HCT116 (cell line): Measurements from ENCODE around the gene RBPMS2. TPM values are rescaled to one million over a fixed set of nuclear protein-coding genes. Genes with fewer than 3 reads are reported as not detected.

Experiments
- ATAC-seq: fragments of 200-7000 bp; cut with Tn5 transposase; 2 replicates; pipeline ENCODE4 v1.9.1; 2020; ENCODE audit warnings: mild to moderate bottlenecking, moderate library complexity
- BruUV-seq: library from RNA; stranded (reverse); fragments of 400-500 nt; replicated peaks from 2 replicates; lab custom pipeline; 2021; lab: Mats Ljungman, UMichigan
- CTCF ChIA-PET: fragments of 300-600 bp; sonication (Branson Sonifier 250); formaldehyde crosslinking; loops from one replicate; lab custom pipeline; 2021; ENCODE audit warnings: antibody characterized with exemption; lab: Charles Lee
- POLR2A ChIA-PET: fragments of 300-600, 350-600 bp; sonication (Branson Sonifier 250); formaldehyde crosslinking; loops from one replicate; lab custom pipeline; 2021; ENCODE audit warnings: antibody characterized with exemption; lab: Charles Lee
- RAD21 ChIA-PET, 2 experiments: fragments of 300-600 bp; sonication (Branson Sonifier 250); formaldehyde crosslinking; loops; one replicate each; lab custom pipeline; 2023; ENCODE audit warnings: low total read pairs in 2 of 2; ENCODE audit not compliant: uncharacterized antibody in 2 of 2, unreplicated experiment in 2 of 2, low non-redundant PET in 1 of 2; lab: Charles Lee
- DNase-seq: peaks from one replicate; pipeline ENCODE4 v3.0.0-alpha.2; 2010; ENCODE audit warnings: low read depth, low spot score
- H2AFZ ChIP-seq: fragments of 200-600 bp; shearing (Covaris generic), sonication (generic); 2 replicates; pipeline ENCODE4 v1.6.1; 2017; ENCODE audit warnings: low read depth, mixed run types, mixed read lengths, antibody characterized with exemption, low read length; ENCODE audit not compliant: poor library complexity, severe bottlenecking
- H3K27ac ChIP-seq: 2 replicates; pipeline ENCODE4 v1.5.1; 2012; ENCODE audit warnings: low read depth, low read length
- H3K27me3 ChIP-seq: fragments of 200-600 bp; sonication (generic); 2 replicates; pipeline ENCODE4 v1.6.1; 2016; ENCODE audit warnings: mixed run types, low read length, mixed read lengths; ENCODE audit not compliant: insufficient read depth
- H3K36me3 ChIP-seq, 2 experiments: fragments of 200-500 bp in 1 of 2; fragments of 200-600 bp in 1 of 2; sonication (Bioruptor generic) in 1 of 2; sonication (generic) in 1 of 2; 2 replicates each; pipeline versions ENCODE4 v1.5.1 to v1.6.1; 2014 to 2016; ENCODE audit warnings: low read length in 2 of 2, inconsistent platforms in 1 of 2, mixed read lengths in 1 of 2, mixed run types in 1 of 2; ENCODE audit not compliant: insufficient read depth in 2 of 2, control insufficient read depth in 1 of 2
- H3K4me1 ChIP-seq, 2 experiments: fragments of 200-600 bp in 1 of 2; sonication (generic) in 1 of 2; 2 replicates each; pipeline versions ENCODE4 v1.5.1 to v1.6.1; 2012 to 2017; ENCODE audit warnings: low read length in 2 of 2, inconsistent platforms in 1 of 2, mild to moderate bottlenecking in 1 of 2, mixed read lengths in 1 of 2, mixed run types in 1 of 2, moderate library complexity in 1 of 2; ENCODE audit not compliant: insufficient read depth in 2 of 2, control insufficient read depth in 1 of 2
- H3K4me2 ChIP-seq: fragments of 200-600 bp; sonication (generic); 2 replicates; pipeline ENCODE4 v1.6.1; 2017; ENCODE audit warnings: mixed run types, low read length, mixed read lengths
- H3K4me3 ChIP-seq, 2 experiments: fragments of 200-600 bp in 1 of 2; sonication (generic) in 1 of 2; replicated peaks in 1 of 2; 2 replicates each; pipeline ENCODE4 v1.5.1; 2011 to 2016; ENCODE audit warnings: low read length in 2 of 2, control low read depth in 1 of 2, low read depth in 1 of 2, mild to moderate bottlenecking in 1 of 2, mixed read lengths in 1 of 2, mixed run types in 1 of 2
- H3K79me2 ChIP-seq: fragments of 200-600 bp; sonication (generic); 2 replicates; pipeline ENCODE4 v1.6.1; 2017; ENCODE audit warnings: mild to moderate bottlenecking, mixed run types, low read length, moderate library complexity, mixed read lengths; ENCODE audit not compliant: insufficient read depth
- H3K9ac ChIP-seq: fragments of 200-600 bp; sonication (generic); 2 replicates; pipeline ENCODE4 v1.6.1; 2016; ENCODE audit warnings: low read length, mixed read lengths
- H3K9me2 ChIP-seq: fragments of 200-600 bp; sonication (generic), shearing (Covaris generic); 2 replicates; pipeline ENCODE4 v1.6.1; 2017; ENCODE audit warnings: mixed run types, mild to moderate bottlenecking, moderate library complexity; ENCODE audit not compliant: insufficient read depth
- H3K9me3 ChIP-seq, 2 experiments: fragments of 200-500 bp in 1 of 2; fragments of 200-600 bp in 1 of 2; sonication (Bioruptor generic) in 1 of 2; sonication (generic) in 1 of 2; 2 replicates each; pipeline ENCODE4 v1.6.1; 2014 to 2017; ENCODE audit warnings: low read length in 2 of 2, mixed read lengths in 2 of 2, inconsistent platforms in 1 of 2, low read depth in 1 of 2, mild to moderate bottlenecking in 1 of 2, mixed run types in 1 of 2, moderate library complexity in 1 of 2; ENCODE audit not compliant: control insufficient read depth in 1 of 2, insufficient read depth in 1 of 2
- H4K20me1 ChIP-seq: fragments of 200-600 bp; sonication (generic), shearing (Covaris generic); 2 replicates; pipeline ENCODE4 v1.6.1; 2017; ENCODE audit warnings: mixed run types, mild to moderate bottlenecking, moderate library complexity; ENCODE audit not compliant: insufficient read depth
- CBX3 ChIP-seq: IDR thresholded peaks from 2 replicates; pipeline ENCODE4 v1.6.1; 2012; ENCODE audit warnings: low read depth
- EGR1 ChIP-seq: IDR thresholded peaks from 2 replicates; pipeline ENCODE4 v1.6.1; 2012; ENCODE audit warnings: low read depth
- EZH2 ChIP-seq: fragments of 200-600 bp; sonication (generic); IDR thresholded peaks from 2 replicates; pipeline ENCODE4 v1.6.1; 2017; ENCODE audit warnings: antibody characterized with exemption, mixed run types
- FOSL1 ChIP-seq: IDR thresholded peaks from 2 replicates; pipeline ENCODE4 v1.6.1; 2012; ENCODE audit warnings: low read depth
- JUND ChIP-seq: IDR thresholded peaks from 2 replicates; pipeline ENCODE4 v1.6.1; 2012
- RAD21 ChIP-seq: IDR thresholded peaks from 2 replicates; pipeline ENCODE4 v1.6.1; 2012; ENCODE audit warnings: low read depth, mild to moderate bottlenecking
- SIN3A ChIP-seq: IDR thresholded peaks from 2 replicates; pipeline ENCODE4 v1.6.1; 2012; ENCODE audit warnings: low read depth
- SP1 ChIP-seq: IDR thresholded peaks from 2 replicates; pipeline ENCODE4 v1.6.1; 2012; ENCODE audit warnings: low read depth
- SRF ChIP-seq: IDR thresholded peaks from 2 replicates; pipeline ENCODE4 v1.6.1; 2012; ENCODE audit warnings: low read depth
- TCF7L2 ChIP-seq: IDR thresholded peaks from 2 replicates; pipeline ENCODE4 v1.7.0; 2011; ENCODE audit warnings: borderline replicate concordance, inconsistent platforms; ENCODE audit not compliant: insufficient read depth, insufficient read length; ENCODE audit errors: extremely low read depth
- YY1 ChIP-seq: IDR thresholded peaks from 2 replicates; pipeline ENCODE4 v1.6.1; 2011; ENCODE audit warnings: low read length, low read depth, moderate library complexity, mild to moderate bottlenecking; ENCODE audit not compliant: insufficient replicate concordance; ENCODE audit errors: extremely low read depth
- ZFX ChIP-seq: fragments of 450-650 bp; IDR thresholded peaks from 2 replicates; pipeline ENCODE4 v1.6.1; 2017
- ZNF274 ChIP-seq: fragments of 200-500 bp; sonication (Bioruptor generic); IDR thresholded peaks from 2 replicates; pipeline ENCODE4 v1.6.1; 2014; ENCODE audit warnings: mild to moderate bottlenecking, low read depth, low read length, inconsistent platforms
- intact Hi-C: fragments of 100-400 bp; cut with micrococcal nuclease; formaldehyde crosslinking; loops from 2 replicates; pipeline ENCODE4 v1.10.0; 2022
- total RNA-seq: library from RNA; stranded (reverse); gene quantifications from one replicate; pipeline ENCODE4 v1.2.1, GENCODE V29; 2021; ENCODE audit not compliant: unreplicated experiment
- TF ChIP-seq, protein P1 (sequence below): IDR thresholded peaks from 2 replicates; pipeline ENCODE4 v1.6.1; 2012
- TF ChIP-seq, protein P2 (sequence below): IDR thresholded peaks from 2 replicates; pipeline ENCODE4 v1.6.1; 2011; ENCODE audit warnings: mild to moderate bottlenecking, low read length, moderate library complexity; ENCODE audit not compliant: insufficient replicate concordance; ENCODE audit errors: extremely low read depth
- TF ChIP-seq, protein P3 (sequence below), 3 experiments: fragments of 200-600 bp in 1 of 3; sonication (generic) in 1 of 3; IDR thresholded peaks in 2 of 3; conservative IDR thresholded peaks in 1 of 3; 2 replicates each; pipeline ENCODE4 v1.5.1; 2012 to 2017; ENCODE audit warnings: low read depth in 2 of 3, low read length in 2 of 3, antibody characterized with exemption in 1 of 3, borderline replicate concordance in 1 of 3, control low read depth in 1 of 3, mild to moderate bottlenecking in 1 of 3, mixed read lengths in 1 of 3, mixed run types in 1 of 3, moderate library complexity in 1 of 3; ENCODE audit not compliant: insufficient read depth in 1 of 3

RBPMS2 gene
- total RNA-seq, 1 experiment from 2014 or later: 11.6 TPM

DNA sequence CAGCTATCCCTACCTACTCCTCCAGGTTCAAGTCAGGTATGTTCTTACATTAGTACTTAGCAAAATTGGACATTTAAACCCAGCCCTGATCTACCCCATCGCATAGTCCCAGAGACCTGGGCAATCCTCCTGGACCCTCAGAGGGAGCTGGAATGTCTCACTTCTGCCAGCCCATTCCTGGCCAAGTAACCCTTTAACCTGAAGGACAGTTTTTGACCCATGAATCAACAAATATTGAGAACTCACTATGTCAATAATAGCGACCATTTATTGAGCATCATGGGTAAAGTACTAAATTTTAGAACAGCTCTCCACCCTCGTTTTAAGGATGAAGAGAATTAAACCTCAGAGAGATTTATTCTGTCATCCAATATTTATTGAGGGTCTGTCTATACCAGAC lies 70.4 kb downstream of the RBPMS2 start:
- Histone ChIP-seq H3K79me2 (peaks cover 28% of the 10 kb centered on the region), H2AFZ (no peak overlapping the region), H3K4me2 (no peak overlapping the region), H3K9me2 (no peaks in the 10 kb centered on the region), H3K9ac (no peak overlapping the region), H3K27ac (no peak overlapping the region), H3K9me3 (no peaks in the 10 kb centered on the region), H3K36me3 (peaks cover 0 to 3% of the 10 kb centered on the region in 2 experiments; a peak in 1 of 4 replicates), H3K4me3 (no peak overlapping the region), H3K4me1 (peaks cover 12 to 27% of the 10 kb centered on the region in 2 experiments), H3K27me3 (no peaks in the 10 kb centered on the region), H4K20me1 (no peaks in the 10 kb centered on the region)
- DNase-seq (no peak), ATAC-seq (no peak)
- ChIA-PET CTCF (interaction anchor here (1.6 kb wide), 1 partner anchor 23 kb away, joined by 7 read pairs; no protein-coding TSS in a partner anchor), RAD21 (no interaction called here), POLR2A (no interaction called here)
- no TSS peak for BruUV-seq
- intact Hi-C loops: no loop called here
- TF ChIP-seq, protein P1, sequence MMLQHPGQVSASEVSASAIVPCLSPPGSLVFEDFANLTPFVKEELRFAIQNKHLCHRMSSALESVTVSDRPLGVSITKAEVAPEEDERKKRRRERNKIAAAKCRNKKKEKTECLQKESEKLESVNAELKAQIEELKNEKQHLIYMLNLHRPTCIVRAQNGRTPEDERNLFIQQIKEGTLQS: no peak
- TF ChIP-seq SIN3A (no peak), TCF7L2 (no peak), CBX3 (no peak), FOSL1 (no peak), ZNF274 (no peak), RAD21 (no peak), ZFX (no peak), EZH2 (no peak), JUND (no peak), SP1 (no peak), EGR1 (no peak), YY1 (no peak), SRF (no peak)
- TF ChIP-seq, protein P2, sequence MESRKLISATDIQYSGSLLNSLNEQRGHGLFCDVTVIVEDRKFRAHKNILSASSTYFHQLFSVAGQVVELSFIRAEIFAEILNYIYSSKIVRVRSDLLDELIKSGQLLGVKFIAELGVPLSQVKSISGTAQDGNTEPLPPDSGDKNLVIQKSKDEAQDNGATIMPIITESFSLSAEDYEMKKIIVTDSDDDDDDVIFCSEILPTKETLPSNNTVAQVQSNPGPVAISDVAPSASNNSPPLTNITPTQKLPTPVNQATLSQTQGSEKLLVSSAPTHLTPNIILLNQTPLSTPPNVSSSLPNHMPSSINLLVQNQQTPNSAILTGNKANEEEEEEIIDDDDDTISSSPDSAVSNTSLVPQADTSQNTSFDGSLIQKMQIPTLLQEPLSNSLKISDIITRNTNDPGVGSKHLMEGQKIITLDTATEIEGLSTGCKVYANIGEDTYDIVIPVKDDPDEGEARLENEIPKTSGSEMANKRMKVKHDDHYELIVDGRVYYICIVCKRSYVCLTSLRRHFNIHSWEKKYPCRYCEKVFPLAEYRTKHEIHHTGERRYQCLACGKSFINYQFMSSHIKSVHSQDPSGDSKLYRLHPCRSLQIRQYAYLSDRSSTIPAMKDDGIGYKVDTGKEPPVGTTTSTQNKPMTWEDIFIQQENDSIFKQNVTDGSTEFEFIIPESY: no peak
- TF ChIP-seq, protein P3, sequence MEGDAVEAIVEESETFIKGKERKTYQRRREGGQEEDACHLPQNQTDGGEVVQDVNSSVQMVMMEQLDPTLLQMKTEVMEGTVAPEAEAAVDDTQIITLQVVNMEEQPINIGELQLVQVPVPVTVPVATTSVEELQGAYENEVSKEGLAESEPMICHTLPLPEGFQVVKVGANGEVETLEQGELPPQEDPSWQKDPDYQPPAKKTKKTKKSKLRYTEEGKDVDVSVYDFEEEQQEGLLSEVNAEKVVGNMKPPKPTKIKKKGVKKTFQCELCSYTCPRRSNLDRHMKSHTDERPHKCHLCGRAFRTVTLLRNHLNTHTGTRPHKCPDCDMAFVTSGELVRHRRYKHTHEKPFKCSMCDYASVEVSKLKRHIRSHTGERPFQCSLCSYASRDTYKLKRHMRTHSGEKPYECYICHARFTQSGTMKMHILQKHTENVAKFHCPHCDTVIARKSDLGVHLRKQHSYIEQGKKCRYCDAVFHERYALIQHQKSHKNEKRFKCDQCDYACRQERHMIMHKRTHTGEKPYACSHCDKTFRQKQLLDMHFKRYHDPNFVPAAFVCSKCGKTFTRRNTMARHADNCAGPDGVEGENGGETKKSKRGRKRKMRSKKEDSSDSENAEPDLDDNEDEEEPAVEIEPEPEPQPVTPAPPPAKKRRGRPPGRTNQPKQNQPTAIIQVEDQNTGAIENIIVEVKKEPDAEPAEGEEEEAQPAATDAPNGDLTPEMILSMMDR (IDR thresholded peaks at IDR 0.05 in 2 of 3, conservative IDR thresholded peaks at IDR 0.05 in 1 of 3; ENCODE audit: borderline replicate concordance in 1 of 3, insufficient read depth in 1 of 3, low read depth in 2 of 3, low read length in 2 of 3): no peak
